ENCODE data around the gene C19orf85. TPM values are rescaled to one million over a fixed set of nuclear protein-coding genes. Genes with fewer than 3 reads are reported as not detected.

C19orf85 gene
- total RNA-seq, 2 experiments from 2014 or later: not detected

GRCh38 chr19:55476100-55476775, 11.7 kb upstream of the C19orf85 start, which contains the start of gene ZNF628:
TSS of gene ZNF628 (plus strand) at chr19:55476617. CDS start at chr19:55479911, 3,294 bp downstream.
- Histone ChIP-seq H3K27me3 (ENCODE audit: control insufficient read depth in 1 of 2, insufficient read depth in 2 of 2, low read length in 2 of 2) (no peaks in the 10 kb centered on the region), H3K4me1 (ENCODE audit: insufficient read depth, low read length) (peaks cover 26% of the 10 kb centered on the region), H3K4me3 (ENCODE audit: low read length) (peak within 1 kb of the TSS; percentile 76), H3K27ac (ENCODE audit: low read depth in 1 of 2, low read length in 2 of 2) (peak within 1 kb of the TSS; percentile 72 to 77), H3K9me3 (ENCODE audit: control insufficient read depth in 1 of 2, insufficient read depth in 1 of 2, low read length in 2 of 2) (no peaks in the 10 kb centered on the region), H3K36me3 (ENCODE audit: insufficient read depth, low read length) (peaks cover 3% of the 10 kb centered on the region)
- POLR2A ChIA-PET: interaction anchor here (0.5 to 3.4 kb wide), 28 partner anchors 9 to 1499 kb away, joined by 3 to 35 read pairs (median 7); partner anchors contain the start of genes FIZ1, HSPBP1, ISOC2 and KMT5C
- TF ChIP-seq, protein P1, sequence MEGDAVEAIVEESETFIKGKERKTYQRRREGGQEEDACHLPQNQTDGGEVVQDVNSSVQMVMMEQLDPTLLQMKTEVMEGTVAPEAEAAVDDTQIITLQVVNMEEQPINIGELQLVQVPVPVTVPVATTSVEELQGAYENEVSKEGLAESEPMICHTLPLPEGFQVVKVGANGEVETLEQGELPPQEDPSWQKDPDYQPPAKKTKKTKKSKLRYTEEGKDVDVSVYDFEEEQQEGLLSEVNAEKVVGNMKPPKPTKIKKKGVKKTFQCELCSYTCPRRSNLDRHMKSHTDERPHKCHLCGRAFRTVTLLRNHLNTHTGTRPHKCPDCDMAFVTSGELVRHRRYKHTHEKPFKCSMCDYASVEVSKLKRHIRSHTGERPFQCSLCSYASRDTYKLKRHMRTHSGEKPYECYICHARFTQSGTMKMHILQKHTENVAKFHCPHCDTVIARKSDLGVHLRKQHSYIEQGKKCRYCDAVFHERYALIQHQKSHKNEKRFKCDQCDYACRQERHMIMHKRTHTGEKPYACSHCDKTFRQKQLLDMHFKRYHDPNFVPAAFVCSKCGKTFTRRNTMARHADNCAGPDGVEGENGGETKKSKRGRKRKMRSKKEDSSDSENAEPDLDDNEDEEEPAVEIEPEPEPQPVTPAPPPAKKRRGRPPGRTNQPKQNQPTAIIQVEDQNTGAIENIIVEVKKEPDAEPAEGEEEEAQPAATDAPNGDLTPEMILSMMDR (IDR thresholded peaks at IDR 0.05): no peak
- H3K27me3 Mint-ChIP-seq: no peaks in the 10 kb centered on the region
- intact Hi-C loops (cut with DNase I, micrococcal nuclease): loop anchor here (2.0 to 10.0 kb wide), 3 partner anchors 67 to 1014 kb away; partner anchors contain the start of genes LENG9 (in 1 of the 2) and ZSCAN5A (in 1 of the 2)
- DNase-seq (peak; percentile 94 to 99 (median 98)), ATAC-seq (ENCODE audit: poor library complexity) (peak; percentile 93)
- peaks cover 38% of the 10 kb centered on the region for H3K4me1 Mint-ChIP-seq (ENCODE audit: low read depth)
- H3K4me3 Mint-ChIP-seq: peak within 1 kb of the TSS; percentile 91
- peaks cover 12% of the 10 kb centered on the region for H3K36me3 Mint-ChIP-seq (ENCODE audit: low read depth)
- peak within 1 kb of the TSS; percentile 93 for H3K27ac Mint-ChIP-seq
- no peaks in the 10 kb centered on the region for H3K9me3 Mint-ChIP-seq
- CTCF ChIA-PET: interaction anchor here (0.9 to 2.3 kb wide), 8 partner anchors 8 to 359 kb away, joined by 3 to 27 read pairs (median 5); partner anchors contain the start of genes FIZ1, ISOC2, PPP1R12C and ZNF865

DNA sequence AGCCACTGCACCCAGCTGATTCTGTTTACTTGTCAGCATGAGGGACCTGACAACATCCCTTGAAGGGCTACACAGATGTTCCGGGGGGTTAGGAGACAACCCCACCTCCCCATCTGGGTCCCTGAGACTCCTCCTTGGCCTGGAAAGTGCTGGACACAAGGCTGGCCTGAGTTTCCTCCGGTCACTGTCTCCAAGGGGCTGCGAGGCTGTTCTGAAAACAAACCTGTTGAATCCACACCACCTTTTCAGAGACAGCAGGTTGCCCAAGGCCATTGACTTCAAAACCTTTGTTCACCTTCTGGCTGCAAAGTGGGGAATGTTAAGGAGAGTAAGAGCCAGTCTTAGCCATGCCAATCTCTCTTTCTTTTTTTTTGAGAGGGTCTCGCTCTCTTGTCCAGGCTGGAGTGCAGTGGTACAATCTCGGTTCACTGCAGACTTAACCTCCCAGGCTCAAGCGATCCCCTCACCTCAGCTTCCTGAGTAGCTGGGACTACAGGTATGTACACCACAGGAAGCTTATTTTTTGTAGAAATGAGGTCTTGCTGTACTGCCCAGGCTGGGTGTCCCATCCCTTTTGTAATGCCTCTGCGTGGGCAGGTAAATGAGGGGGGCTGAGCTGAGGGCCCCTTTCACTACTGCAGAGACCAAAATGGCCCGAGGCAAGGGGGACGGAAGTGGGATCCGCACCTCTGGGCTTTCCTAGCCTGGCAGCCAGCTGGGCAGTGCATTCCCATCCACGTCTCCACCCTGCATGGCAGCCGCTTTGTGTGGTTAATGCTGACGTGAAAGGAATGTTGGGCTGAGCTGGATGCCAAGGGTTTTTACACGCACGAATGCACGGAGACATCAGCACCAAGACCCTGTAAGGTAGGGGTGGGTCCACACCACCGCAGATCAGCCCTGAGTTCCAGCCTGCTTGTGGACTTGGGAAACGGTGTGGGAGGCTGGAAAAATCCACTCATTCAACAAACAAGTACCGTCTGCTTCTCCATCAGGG, 10.0 kb upstream of the C19orf85 start:
- TF ChIP-seq, protein P1 (IDR thresholded peaks at IDR 0.05): no peak
- intact Hi-C loops (cut with DNase I, micrococcal nuclease): loop anchor here in 1 of 2 experiments (5.0 to 10.0 kb wide), 2 partner anchors 840 to 1012 kb away; partner anchors contain the start of genes LENG9 and ZSCAN5A
- peaks cover 26% of the 10 kb centered on the region for H3K4me1 ChIP-seq (ENCODE audit: insufficient read depth, low read length)
- H3K27ac Mint-ChIP-seq: no peak overlapping the region
- ChIA-PET CTCF (interaction anchor here (1.7 kb wide), 1 partner anchor 29 kb away, joined by 4 read pairs; no protein-coding TSS in a partner anchor), POLR2A (interaction anchor here (0.6 to 3.4 kb wide), 2 partner anchors 13 to 333 kb away, joined by 3 to 35 read pairs; partner anchors contain the start of gene ISOC2)
- no peaks in the 10 kb centered on the region for H3K27me3 Mint-ChIP-seq
- H3K27ac ChIP-seq (ENCODE audit: low read depth in 1 of 2, low read length in 2 of 2): no peak overlapping the region
- no peak overlapping the region for H3K4me3 ChIP-seq (ENCODE audit: low read length)
- H3K9me3 ChIP-seq (ENCODE audit: control insufficient read depth in 1 of 2, insufficient read depth in 1 of 2, low read length in 2 of 2): no peaks in the 10 kb centered on the region
- H3K36me3 ChIP-seq (ENCODE audit: insufficient read depth, low read length): no peaks in the 10 kb centered on the region
- no peaks in the 10 kb centered on the region for H3K27me3 ChIP-seq (ENCODE audit: control insufficient read depth in 1 of 2, insufficient read depth in 2 of 2, low read length in 2 of 2)
- H3K4me3 Mint-ChIP-seq: peak overlapping the region; percentile 30
- peaks cover 33% of the 10 kb centered on the region for H3K4me1 Mint-ChIP-seq (ENCODE audit: low read depth)
- H3K36me3 Mint-ChIP-seq (ENCODE audit: low read depth): peaks cover 7% of the 10 kb centered on the region
- ATAC-seq (ENCODE audit: poor library complexity) (no peak), DNase-seq (no peak)
- no peaks in the 10 kb centered on the region for H3K9me3 Mint-ChIP-seq
